Measurements from ENCODE around the gene HOATZ. TPM values are rescaled to one million over a fixed set of nuclear protein-coding genes. Genes with fewer than 3 reads are reported as not detected.

Gene HOATZ
- total RNA-seq, 1 donor from 2014 or later: not detected

GRCh38 chr11:111474432-111474831, 40.1 kb upstream of the HOATZ start:
- no peak for DNase-seq (ENCODE audit: low spot score, unreplicated experiment)
- TF ChIP-seq CTCF (IDR thresholded peaks at IDR 0.05; ENCODE audit: unreplicated experiment): no peak
- Mint-ChIP-seq H3K27ac (no peak overlapping the region), H3K9me3 (ENCODE audit: low read depth) (peaks cover 6% of the 10 kb centered on the region), H3K4me1 (ENCODE audit: low read depth) (peaks cover 8% of the 10 kb centered on the region), H3K27me3 (peaks cover 4% of the 10 kb centered on the region), H3K4me3 (ENCODE audit: low read depth) (no peak overlapping the region), H3K36me3 (ENCODE audit: insufficient read depth) (no peaks in the 10 kb centered on the region)

GRCh38 chr11:111476366-111476765, 38.2 kb upstream of the HOATZ start:
- H3K36me3 Mint-ChIP-seq (ENCODE audit: insufficient read depth): no peaks in the 10 kb centered on the region
- peaks cover 4% of the 10 kb centered on the region for H3K27me3 Mint-ChIP-seq
- H3K27ac Mint-ChIP-seq: no peak overlapping the region

GRCh38 chr11:111476956-111477355, 37.6 kb upstream of the HOATZ start:
- no peak overlapping the region for H3K4me3 Mint-ChIP-seq (ENCODE audit: low read depth)
- no peak for TF ChIP-seq CTCF (IDR thresholded peaks at IDR 0.05; ENCODE audit: unreplicated experiment)
- H3K4me1 Mint-ChIP-seq (ENCODE audit: low read depth): peaks cover 8% of the 10 kb centered on the region
- H3K36me3 Mint-ChIP-seq (ENCODE audit: insufficient read depth): no peaks in the 10 kb centered on the region
- H3K27ac Mint-ChIP-seq: no peak overlapping the region
- peaks cover 14% of the 10 kb centered on the region for H3K9me3 Mint-ChIP-seq (ENCODE audit: low read depth)
- DNase-seq (ENCODE audit: low spot score, unreplicated experiment): no peak
- H3K27me3 Mint-ChIP-seq: peaks cover 4% of the 10 kb centered on the region

More at GRCh38 chr11:111476366-111476765, 38.2 kb upstream of the HOATZ start:
- Mint-ChIP-seq H3K9me3 (ENCODE audit: low read depth) (peaks cover 14% of the 10 kb centered on the region), H3K4me1 (ENCODE audit: low read depth) (peaks cover 8% of the 10 kb centered on the region), H3K4me3 (ENCODE audit: low read depth) (no peak overlapping the region)
- no peak for DNase-seq (ENCODE audit: low spot score, unreplicated experiment)
- no peak for TF ChIP-seq CTCF (IDR thresholded peaks at IDR 0.05; ENCODE audit: unreplicated experiment)

- H3K4me3 Mint-ChIP-seq (ENCODE audit: low read depth): no peak overlapping the region
- peaks cover 14% of the 10 kb centered on the region for H3K9me3 Mint-ChIP-seq (ENCODE audit: low read depth)
- H3K27ac Mint-ChIP-seq: no peak overlapping the region
- DNase-seq (ENCODE audit: low spot score, unreplicated experiment): no peak
- H3K4me1 Mint-ChIP-seq (ENCODE audit: low read depth): peaks cover 8% of the 10 kb centered on the region
- peaks cover 4% of the 10 kb centered on the region for H3K27me3 Mint-ChIP-seq
- H3K36me3 Mint-ChIP-seq (ENCODE audit: insufficient read depth): no peaks in the 10 kb centered on the region
- no peak for TF ChIP-seq CTCF (IDR thresholded peaks at IDR 0.05; ENCODE audit: unreplicated experiment)
Observed at GRCh38 chr11:111477898-111478297, 36.7 kb upstream of the HOATZ start.

- Mint-ChIP-seq H3K27ac (no peak overlapping the region), H3K4me1 (ENCODE audit: low read depth) (peaks cover 8% of the 10 kb centered on the region), H3K4me3 (ENCODE audit: low read depth) (no peak overlapping the region), H3K9me3 (ENCODE audit: low read depth) (peaks cover 19% of the 10 kb centered on the region), H3K36me3 (ENCODE audit: insufficient read depth) (no peaks in the 10 kb centered on the region), H3K27me3 (peaks cover 4% of the 10 kb centered on the region)
- no peak for DNase-seq (ENCODE audit: low spot score, unreplicated experiment)
- TF ChIP-seq CTCF (IDR thresholded peaks at IDR 0.05; ENCODE audit: unreplicated experiment): no peak
Observed at GRCh38 chr11:111479666-111480065, 34.9 kb upstream of the HOATZ start.

Measured in progenitor cell of endocrine pancreas (in vitro differentiated cells).